Pulmonary artery endothelial cell (primary cell): Measurements from ENCODE around the gene SLC25A48. TPM values are rescaled to one million over a fixed set of nuclear protein-coding genes. Genes with fewer than 3 reads are reported as not detected.

ENCODE experiments used
- DNase-seq: peaks from one replicate; pipeline ENCODE4 v3.0.0-alpha.2; 2011; ENCODE audit warnings: low read depth, low spot score
- total RNA-seq: library from RNA; depleted of rRNA; stranded (reverse); fragments of >200 nt; gene quantifications from 2 replicates; pipeline ENCODE4 v1.2.3, GENCODE V29; 2014

The SLC25A48 gene
- total RNA-seq, 1 donor from 2014 or later: not detected

DNA sequence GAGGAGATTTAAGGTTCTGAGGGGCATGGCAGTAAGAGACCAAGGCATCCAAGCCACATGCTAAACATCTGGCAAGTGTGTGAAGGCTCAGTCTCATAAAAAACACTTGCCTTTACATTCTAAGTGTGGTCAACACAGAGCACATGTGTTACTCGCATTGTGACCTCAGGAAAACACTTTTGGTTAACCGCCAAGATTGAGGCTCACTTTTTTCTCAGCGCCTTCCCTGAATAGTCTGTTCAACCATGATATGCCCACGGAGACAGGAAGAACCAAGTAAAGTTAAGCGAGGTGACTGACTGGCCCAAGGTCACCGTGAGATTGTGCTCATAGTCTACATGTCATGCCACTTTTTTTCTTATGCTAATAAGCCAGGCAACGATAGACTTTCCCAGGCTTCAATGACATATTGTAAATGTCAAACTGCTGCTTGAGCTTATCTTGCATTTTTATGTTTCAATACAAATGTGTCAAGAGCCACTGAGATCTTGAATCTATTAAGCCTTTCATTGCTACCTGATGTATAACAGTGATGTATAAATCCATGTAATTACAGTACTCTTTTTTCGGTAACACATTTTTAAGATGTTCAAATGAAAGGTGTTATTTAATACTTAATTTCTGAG lies 82.3 kb downstream of the SLC25A48 start:
- no peak for DNase-seq

DNA sequence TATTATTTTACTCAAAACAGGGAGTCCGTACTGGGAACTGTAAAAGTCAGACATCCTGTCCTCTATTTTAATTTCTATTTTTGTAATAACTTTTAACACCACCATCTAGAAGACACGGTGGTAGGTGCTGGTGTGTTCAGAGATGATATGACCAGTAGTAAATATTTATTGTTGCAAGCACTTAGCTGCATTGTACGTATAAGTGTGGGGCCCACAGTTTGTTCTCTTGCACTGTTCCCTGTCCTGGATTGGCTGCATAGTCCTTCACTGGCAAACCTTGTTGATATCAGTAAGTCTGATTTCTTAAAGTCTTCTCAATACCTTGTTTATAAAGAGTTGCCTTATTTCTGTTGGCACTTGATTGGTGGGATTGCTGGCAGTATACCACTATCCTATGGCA lies 85.7 kb downstream of the SLC25A48 start:
- no peak for DNase-seq

DNA sequence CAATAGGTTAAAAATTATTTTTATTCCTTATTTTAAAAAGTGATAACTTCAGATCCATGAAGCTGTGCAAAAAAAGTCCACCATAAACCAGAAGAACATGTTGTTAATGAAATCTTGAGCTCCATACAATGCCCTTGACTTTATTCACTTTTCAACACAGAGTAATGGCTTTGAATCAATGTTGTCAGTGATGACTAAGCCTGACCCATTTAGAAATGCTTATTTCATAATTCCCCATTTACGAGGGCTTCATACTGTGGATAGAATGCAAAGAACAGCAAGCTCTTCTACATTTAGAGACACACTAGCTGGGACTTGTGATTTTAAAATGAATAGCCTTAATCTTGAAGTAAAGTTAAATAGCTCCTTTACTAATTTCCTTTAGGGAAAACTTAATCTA lies 86.9 kb downstream of the SLC25A48 start:
- DNase-seq: no peak

DNA sequence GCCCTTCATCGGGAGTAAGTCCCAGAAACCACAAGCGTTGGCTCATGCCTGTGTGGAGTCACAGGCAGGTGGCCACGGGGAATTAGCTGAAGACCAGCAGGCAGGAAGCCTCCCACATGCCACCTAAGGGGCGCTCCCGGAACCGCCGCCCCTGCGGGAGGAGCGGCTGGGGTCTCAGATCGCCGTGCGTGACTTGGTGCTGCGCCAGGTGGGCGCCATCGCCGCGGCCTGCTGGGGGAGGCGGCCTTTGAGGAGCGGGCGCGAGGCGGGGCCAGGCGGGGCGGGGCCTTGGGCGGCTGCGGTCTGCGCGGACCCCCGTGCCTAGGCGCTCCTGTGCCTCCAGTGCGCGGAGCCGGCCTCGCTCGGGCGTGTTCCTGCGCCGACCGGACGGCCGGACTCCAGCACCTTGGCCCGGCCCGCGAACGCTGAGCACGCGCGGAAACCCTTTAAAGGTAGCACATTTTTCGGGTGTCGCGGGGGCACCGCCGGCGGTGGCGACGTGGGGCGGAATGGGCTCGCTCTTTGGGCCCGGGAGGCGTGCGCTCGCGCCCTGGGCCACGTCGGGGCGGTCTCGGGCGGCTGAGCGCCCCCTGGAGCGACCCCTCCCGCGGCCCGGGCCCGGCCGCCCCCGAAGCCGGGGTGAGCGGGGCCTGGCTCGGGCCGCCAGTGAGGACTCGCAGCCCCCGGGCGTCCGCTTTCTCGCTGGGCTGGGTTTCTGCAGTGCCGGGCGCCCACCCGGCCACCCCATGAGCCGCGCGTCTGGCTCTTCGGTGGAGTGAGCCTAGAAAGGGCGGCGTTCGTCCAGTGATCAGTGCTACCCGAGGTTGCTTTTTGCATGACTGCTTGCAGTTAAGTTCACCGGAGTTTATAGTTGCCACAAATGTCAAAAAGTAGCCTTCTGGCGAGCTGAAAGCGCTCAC lies 95.8 kb downstream of the SLC25A48 start:
- no peak for DNase-seq

DNA sequence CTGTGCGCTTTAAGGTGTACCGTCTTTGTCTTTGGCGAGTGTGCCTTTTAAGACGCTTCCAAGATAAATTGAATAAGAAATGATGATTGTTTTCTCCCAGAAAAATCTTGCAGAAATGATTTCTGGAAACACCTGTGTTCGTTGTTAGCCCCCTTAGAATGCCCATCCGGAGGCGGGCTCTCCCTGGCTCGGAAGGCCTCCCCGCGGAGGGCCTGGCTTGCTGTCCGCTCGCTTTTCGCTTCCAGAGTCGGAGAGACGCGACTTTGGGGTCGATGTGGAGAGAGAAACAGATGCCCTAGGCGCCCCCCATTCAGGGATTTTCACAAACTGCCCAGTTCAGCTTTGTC lies 96.5 kb downstream of the SLC25A48 start:
- no peak for DNase-seq

DNA sequence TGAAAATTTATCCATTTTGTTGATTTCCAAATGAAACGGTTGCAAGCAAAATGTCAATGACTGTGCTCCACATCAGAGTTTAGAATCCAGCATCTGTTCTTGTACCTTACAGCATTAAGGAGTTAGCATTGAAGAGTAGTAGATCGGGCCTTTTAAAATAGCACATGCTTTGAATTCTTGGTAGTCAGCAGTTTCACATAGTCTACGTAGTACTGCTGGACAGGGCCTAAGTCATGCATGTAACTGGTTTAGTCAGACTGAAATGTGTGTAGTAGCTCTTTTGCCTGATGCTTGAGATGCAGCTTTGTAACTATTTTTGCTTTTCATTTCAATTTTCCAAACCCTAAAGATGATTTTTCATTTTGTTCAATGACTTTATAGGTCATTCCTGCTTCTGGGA lies 100.5 kb downstream of the SLC25A48 start:
- DNase-seq: no peak

DNA sequence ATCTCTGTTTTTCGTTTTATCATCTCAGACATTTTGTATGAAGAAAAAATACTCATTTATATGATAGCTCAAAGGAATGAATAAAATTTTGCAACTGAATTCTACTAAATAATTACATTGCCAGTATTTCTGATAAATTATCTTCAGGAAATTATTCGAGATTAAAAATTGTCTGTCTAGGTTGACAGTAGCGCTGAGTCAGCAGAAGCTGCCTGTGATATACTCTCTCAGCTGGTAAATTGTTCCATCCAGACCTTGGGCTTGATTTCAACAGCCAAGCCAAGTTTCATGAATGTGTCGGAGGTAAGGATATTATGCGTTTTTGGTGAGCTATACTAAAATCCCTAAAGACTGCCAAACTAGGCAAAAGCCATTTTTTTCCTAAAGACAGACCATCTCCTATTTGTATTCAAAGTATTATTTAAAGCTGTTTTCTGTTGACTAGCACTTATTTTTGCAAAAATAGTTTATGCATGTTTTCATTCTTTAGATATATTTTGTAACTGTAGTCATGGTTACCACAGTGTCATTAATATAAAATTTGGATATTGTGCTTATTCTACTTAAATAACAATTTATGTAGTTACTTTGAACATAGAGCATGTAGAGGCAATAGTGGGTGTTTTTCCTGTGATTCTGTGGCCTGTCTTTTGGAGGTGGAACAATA lies 102.9 kb downstream of the SLC25A48 start:
- no peak for DNase-seq

Other genes starting within 250 kb of the SLC25A48 start
- not detected in 2 replicates for gene IL9, start 61.2 kb downstream of the SLC25A48 start, total RNA-seq
- not detected in 2 replicates for gene LECT2, start 120.3 kb downstream of the SLC25A48 start, total RNA-seq
- gene TGFBI, start 194.3 kb downstream of the SLC25A48 start, total RNA-seq: 6.3 and 16.9 TPM in 2 replicates